ENCODE data around the gene SNN.

DNA sequence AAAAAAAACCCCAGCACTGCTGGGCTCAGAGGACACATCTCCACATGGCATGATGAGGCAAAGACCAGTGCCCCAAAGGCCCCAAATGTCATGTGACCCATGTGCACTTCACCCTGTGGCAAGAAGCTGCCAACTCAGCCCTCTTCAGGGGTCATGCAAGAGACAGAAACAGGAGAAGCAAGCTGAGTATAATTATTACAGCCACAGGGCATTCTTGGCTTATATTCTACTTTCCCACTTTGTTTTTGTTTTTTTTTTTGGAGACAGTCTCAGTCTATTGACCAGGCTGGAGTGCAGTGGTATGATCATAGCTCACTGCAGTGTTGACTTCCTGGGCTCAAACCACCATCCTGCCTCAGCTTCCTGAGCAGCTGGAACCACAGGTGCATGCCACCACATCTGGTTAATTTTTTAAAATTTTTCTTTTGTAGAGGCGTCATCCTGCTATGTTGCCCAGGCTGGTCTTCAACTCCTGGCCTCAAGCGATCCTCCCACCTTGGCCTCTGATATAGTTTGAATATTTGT lies 48.9 kb upstream of the SNN start:
- TF ChIP-seq EZH2 (IDR thresholded peaks at IDR 0.05; ENCODE audit: insufficient read depth, poor library complexity, severe bottlenecking), result no peak
- TF ChIP-seq EZH2phosphoT487 (IDR thresholded peaks at IDR 0.05; ENCODE audit: insufficient read depth, low read depth), result no peak

Measured in GM23248 (cell line).